GDM1 (cell line): ENCODE data around the gene TAF1C.

Source experiments
- DNase-seq: peaks from one replicate; lab custom pipeline; 2025; lab: John Stamatoyannopoulos, UW

The TAF1C gene

DNA sequence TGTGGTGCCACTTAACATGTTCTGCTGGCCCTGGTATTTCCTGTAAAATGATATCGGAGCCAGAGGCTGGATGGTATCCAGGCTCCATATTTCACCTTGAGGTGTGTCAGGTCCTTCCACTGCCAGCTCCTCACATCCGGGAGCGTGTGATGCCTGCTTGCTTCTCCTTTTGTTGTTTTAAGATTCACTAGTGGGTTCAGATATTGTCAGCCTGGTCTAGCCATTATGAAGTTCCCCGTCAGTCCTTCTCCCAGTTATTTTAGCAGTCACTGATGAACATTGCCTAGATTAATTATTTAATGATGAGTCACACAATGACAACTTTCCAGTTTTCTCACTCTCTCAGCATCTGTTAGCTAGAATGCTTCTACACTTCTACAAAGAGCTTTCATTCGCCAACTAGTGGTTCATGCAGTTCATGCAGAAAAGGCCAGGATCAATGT is 30.5 kb downstream of the TAF1C start:
- no peak for DNase-seq

DNA sequence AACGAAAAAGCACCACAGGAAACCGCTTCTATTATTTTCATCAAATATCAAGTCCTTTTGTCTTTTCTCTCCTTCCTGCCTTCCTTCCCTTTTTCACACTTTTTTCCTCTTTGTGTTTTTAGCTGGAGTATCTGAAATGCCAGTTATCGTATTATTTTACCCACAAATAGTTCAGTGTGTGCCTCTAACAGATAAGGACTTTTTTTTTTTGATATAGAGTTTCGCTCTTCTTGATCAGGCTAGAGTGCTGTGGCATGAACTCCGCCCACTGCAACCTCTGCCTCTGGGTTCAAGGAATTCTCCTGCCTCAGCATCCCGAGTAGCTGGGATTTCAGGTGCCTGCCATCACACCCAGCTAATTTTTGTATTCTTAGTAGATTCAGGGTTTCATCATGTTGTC is 31.1 kb downstream of the TAF1C start:
- DNase-seq: no peak

DNA sequence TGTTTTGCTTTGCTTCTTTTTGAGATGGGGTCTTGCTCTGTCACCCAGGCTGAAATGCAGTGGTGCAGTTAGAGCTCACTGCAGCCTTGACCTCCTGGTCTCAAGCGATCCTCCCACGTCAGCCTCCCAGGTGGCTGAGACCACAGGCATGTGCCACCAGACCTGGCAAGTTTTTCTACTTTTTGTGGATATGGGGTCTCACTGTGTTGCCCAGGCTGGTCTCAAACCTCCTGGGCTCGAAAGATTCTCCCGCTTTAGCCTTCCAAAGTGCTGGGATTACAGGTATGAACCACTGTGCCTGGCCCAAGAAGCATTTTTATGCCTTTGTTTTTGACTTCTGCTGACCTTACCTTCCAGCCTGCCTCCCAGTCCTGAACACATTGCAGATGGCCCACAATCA is 31.6 kb downstream of the TAF1C start:
- DNase-seq: no peak

DNA sequence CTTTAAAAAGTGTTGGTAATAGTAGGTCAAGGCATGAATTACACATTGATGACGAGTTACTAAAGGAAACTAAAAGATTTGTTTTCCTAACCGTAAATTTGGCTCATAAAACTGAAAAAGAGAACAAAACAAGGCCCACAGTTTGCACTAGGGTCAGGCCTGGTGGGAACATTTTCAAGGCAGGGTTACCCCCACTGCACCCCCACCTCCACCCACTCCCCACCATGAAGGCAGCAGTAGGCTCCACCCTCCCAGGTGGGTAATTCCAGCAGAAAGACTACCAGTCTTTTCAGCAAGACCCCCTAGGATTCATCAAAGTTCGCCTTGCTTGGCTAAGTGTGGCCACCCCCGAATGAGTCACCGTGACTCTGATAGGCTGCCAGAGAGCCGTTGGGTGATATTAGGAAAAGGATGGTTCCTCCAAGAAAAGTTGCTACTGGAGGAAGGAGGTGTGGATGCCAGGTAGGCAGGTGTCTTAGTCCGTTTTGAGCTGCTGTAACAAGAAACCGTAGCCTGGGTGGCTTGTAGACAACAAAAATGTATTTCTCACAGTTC is 33.1 kb downstream of the TAF1C start:
- DNase-seq: no peak

DNA sequence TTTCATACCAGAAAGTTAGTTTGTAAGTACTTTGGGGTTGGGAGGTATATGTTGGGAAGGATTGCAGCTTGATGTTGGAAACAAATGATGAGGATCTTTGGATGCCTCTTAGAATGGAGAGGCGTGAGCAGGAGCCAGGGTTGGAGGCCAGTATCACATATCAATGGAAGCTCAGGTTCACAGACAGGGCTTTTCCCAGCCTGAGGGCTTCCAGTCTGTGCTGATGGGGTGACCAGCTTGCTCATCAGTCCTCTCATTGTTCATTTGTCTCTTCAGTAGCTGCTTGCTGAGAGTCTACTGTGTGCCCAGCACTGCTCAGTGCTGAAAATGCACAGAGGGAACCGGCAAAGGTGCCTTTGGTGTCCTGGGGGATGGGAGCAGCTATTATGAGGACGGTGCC is 35.9 kb downstream of the TAF1C start:
- DNase-seq: no peak

DNA sequence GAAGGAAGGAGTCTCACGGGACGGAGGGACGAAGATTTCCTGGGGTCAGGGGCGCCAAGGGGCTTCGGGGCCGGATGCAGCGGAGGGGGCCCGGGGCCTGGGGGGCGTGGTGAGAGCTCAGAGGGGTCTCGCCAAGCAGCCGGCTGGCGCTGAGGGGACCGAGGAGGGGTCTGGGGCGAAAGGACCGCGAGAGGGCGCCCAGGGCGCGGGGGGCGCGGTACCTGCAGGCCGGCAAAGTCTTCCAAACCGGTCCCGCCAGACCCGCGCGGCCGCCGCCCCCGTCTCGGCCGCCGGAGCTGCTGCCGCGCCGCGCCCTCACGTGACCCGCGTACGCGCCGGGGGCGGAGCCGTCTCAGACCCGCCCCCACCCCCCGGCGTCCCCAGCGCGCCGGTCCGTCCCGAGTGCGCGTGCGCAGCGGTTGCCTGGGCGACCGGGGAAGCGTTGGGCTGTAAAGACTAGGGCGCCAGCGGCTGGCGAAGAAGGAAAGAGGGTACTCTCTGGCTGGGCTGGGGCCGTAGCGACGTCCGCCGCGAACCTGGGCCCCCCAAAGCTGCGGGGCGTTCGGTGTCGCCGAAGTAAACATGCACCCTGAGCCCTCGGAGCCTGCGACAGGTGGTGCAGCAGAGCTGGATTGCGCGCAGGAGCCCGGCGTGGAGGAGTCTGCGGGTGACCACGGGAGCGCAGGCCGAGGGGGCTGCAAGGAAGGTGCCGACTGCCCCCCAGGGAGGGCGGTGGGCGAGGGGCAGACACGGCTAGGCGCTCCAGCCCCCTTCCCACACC is 41.8 kb downstream of the TAF1C start, which contains the start of the genes DNAAF1 and HSDL1:
TSS of gene DNAAF1 (plus strand) at position 450 of the 781 bp plus-strand sequence. CDS start at position 583, 133 bp downstream.
TSS of gene HSDL1 (minus strand) at position 319 of the 781 bp plus-strand sequence. CDS start 13,856 bp downstream, outside the sequence.
- DNase-seq: peak; percentile 63

DNA sequence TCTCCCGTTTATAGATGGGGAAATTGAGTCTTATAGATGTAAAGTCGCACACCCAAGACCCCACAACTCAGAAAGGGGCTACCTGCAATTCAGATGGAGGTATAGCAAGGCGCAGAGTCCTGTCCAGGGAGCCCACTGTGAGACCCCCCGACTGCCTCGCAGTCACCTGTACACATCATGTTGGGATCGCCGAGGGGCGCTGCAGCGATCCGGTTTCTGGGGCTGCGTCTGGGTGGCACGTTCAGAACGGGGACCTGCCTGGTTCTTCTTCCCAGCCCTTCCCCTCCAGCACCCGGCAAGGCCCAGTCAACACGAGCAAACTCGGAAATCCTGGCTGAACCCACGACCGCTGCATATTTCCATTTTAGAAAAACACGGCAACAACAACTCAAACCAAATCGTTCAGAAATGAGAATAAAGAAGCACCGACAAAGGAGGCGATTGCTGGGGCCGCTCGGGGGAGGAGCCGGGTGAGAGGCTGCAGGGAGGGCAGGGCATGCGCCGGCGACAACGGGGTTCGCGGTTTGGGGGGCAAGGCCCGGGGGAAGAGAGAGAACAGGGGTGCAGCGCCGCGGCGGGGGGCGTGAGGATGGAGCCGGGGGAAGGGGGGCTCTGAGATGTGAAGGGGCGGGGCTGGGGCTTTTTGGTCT is 42.5 kb downstream of the TAF1C start:
- DNase-seq: no peak

DNA sequence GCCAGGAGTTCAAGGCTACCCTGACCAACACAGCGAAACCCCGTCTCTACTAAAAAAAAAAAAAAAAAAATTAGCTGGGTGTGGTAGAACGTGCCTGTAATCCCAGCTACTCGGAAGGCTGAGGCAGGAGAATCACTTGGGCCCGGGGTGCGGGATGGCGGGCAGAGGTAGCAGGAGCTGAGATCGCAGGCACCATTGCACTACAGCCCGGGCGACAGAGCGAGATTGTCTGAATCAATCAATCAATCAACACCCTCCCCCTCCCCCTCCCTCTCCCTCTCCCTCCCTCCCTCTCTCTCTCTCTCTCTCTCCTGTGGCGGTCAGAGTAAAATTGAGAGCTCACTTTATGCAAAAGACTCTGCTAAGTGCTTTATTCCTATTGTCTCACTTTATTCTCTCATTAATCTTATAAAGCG is 43.1 kb downstream of the TAF1C start:
- no peak for DNase-seq

DNA sequence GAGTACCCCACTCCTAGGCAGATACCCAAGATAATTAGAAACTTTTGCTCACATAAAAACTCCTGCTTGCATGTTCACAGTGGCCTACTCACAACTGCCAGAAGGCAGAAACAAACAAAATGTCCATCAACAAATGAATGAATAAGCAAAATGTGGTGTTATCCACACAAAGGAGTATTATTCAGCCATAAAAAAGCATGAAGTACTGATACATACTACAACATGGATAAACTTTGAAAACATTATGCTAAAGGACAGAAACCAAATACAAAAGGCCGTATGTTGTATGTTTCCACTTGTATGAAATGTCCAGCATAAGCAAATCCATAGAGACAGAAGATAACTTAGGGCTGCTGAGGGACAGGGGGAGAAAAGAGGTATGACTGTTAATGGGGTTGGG is 43.8 kb downstream of the TAF1C start:
- no peak for DNase-seq

DNA sequence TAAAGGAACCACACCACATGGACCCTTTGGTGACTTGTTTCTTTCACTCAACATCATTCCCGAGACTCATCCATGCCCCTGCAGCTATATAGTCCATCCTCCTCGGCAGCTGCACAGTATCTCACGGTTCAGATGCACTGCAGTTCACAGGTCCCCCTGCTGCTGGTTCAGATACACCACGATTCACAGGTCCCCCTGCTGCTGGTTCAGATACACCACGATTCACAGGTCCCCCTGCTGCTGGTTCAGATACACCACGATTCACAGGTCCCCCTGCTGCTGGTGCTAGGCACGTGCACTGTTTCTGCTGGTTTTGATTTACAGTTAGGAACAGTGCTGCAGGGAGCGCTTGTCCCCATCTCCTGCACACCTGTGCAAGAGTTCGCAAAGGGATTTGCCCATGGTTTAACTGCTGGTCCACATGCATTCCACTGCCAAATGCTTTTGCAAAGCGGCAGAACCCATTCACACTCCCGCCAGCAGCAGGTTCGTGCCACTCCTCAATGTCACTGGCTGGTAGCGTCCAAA is 45.6 kb downstream of the TAF1C start:
- no peak for DNase-seq

DNA sequence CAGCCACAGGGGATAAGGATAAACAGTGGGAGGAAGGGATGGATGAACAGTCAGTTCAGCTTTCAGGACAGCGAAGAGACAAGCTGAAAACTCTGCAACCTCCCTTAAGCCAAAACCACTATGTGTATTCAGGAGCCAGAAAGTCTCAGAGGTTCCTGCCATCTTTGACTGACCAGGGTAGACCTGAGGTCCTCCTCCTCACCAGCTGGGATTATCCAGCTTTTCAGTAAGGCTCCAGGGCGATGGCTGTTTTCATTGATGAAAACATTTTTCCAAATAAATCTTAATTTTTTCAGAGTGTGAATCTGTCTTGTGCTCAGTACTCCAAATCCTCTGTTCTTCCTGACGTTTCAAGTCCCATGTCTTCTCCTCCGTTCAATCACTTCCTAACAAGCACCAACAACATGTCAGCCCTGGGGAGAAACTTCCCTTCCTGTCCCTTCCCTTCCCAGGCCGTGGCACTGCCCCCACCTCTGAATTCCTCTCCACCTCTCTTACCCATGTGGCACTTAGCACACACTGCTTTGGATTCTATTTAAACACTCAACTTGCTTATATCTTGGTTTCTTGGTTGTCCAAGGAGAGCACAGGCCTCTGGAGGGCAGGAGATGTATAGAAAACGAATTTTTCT is 47.1 kb downstream of the TAF1C start:
- no peak for DNase-seq

DNA sequence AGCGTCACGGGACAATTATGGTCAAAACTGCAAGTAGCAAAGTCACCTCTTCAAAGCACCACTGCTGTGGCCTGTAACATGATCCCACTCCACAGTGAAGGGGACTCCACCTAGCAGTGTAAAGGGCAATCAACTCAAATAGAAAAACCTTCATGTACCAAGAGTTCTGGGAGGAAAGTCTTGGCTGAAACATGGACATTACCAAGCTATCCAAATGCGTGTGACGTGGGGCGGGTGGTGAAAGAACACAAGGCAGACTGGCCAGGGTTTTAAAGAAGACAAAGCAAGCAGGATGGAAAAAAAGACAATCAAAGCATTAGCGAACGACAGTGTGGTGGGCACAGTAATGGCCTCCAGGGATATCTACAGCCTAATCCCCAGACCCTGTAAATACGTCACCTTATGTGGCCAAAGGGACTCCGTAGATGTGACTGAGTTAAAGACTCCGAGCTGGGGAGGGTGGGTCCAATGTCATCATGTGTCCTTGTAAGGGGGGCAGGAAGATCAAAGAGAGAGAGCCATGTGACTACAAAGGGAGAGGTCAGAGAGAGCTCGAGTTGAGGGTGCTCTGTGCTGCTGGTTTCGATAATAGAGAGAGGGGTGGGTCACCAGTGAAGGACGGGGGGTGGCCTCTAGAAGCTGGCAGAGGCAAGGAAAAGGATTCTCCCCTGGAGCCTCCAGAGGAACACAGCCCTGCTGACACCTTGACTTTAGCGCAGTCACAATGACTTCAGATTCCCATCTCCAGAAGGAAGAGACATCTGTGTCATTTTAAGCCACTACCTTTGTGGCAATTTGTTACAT is 47.8 kb downstream of the TAF1C start:
- DNase-seq: no peak

DNA sequence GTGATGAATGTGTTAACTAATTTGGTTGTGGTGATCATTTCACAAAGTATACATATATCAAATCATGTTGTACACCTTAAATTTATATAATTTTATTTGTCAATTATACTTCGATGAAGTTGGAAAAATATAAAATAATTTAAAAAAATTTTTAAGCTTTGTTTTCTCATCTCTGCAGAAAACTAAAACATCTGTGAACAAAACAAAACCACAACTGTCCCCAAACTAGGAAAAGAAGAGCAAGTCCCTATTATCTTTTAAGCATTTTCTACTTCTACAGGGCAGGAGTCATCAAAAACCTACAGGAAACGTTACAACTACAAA is 48.4 kb downstream of the TAF1C start:
- DNase-seq: no peak

DNA sequence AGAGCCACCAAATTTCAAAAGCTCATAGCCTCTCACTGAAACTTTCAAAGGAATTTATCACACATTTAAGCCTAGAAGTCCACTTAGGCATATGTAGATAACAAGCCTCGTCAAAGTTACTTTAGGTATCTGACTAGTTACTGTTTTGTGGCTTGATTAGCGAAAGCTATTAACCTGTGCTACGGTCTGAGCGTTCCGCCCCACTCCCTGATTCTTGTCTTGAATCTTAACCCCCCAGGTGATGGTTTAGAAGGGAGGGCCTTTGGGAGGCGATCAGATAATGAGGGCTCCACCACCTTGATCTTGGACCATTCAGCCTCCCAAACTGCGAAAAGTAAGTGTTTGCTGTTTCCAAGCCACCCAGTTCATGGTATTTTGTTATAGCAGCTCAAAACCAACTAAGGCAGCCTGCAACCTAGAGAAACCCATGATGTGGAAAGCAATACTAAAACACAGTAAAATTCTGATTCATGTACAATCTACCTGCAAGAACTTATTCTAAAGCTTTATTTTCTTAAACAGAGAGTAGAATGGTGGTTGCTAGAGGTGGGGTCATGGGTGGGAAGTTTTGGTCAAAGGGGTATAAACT is 49.0 kb downstream of the TAF1C start:
- no peak for DNase-seq

DNA sequence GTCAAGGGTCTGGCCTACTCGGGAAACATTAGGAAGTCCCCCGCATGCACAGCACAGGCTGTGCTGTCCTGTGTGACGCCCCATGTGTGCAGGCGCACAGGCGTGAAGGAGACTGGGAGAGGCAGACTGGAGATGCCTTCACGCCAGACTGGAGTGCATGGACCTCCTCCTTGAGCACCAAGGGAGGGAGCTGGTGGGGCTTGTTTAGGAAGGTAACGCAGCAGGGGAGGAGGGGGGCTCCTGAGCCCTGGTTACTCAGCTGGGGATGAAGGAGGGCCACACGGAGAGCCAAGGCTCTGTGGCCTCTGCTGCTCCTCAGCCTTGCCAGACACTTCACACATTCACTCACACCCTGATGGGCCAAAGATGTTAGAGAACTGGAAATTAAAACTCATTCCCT is 49.6 kb downstream of the TAF1C start:
- DNase-seq: no peak

DNA sequence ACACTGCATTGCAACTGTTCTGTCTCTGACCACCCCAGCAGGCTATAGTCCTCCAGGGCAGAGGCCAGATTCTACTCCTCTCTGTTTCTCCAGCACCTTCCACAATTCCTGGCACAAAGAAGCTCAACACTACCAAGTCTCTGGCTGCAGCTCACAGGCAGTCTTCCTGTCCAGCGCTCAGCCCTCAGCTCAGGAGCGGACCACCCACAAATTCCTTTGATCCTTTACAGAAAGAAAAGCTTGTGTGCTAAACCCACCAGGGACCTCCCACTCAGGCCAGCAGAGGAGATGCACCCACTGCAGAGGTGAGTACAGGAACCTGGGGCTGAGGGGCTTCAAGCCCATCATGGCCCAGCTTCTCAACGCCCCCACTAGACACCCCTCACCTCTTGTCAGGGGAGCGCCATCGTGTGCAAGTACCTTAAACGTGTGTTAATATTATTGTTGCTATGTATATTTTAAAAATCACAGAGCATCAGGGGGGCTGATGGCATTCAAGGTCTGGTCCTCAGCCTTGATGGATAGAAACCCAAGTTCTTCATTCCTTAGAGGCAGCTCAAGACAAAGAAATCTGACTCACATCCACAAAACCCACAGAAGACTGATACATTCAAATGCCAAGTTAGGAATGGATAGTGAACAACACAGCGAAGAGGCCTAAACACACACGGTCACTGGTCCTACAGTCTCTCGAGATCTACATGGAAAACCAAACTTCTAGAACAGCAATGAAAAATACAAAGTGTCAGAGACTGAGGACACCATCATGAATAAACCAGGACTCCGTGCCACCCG is 50.3 kb downstream of the TAF1C start:
- DNase-seq: no peak

DNA sequence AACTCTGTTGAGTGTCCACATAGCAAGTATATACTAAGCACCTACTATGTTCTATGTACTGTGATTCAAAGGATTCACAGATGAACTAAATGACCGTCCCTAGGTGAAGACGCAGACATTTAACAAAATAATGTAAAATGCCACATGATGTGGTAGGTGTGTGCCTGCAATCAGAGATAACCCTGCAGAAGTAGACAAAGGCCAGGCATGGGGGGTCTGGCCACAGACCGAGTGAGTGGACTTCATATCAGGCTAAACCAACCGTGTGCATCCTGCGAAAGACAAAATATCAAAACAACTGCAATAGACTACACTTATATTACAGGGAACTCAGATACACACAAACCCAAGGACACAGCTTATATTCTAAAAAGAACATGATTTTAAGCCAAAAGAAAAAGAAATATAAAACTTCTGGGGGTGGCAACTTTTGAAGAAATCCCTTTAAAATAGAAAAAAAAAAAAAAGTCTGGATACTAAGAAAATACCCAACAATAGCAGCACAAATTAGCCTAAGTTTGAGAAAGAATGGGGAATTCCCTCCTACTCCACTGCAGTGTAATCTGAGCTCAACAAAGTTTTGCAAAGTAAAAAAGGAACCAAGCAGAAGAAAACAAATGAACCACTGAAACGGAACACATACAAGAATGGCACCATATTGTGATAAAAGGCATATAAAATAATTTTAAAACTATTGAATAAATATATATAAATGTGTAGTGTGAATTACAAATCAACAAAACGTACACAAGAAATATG is 54.2 kb downstream of the TAF1C start:
- no peak for DNase-seq

DNA sequence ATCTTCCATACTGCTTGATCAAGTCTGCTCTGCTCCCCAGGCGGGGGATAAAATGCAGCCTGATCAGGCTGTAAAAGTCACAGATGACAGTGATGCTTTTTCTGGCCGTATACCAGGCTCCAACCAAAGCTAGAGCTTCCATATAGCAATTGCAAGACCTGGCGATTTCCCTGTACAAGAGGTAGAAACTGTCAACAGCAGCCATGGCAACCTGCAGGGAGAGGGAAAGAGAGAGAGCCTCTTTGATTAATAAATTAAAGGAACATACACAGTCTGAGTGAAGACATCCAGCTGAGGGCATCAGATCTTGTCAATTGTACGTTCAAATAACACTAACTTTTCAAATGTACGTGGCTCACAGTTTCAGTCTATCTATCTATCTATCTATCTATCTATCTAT is 55.7 kb downstream of the TAF1C start:
- DNase-seq: no peak
